Stimulated activated CD4-positive, alpha-beta T cell treated with anti-CD3 and anti-CD28 coated beads, Interleukin-4, amount 100 ng/mL, for 24 hours (primary cell): ENCODE data around the gene OBSL1.

Source experiments
- DNase-seq: peaks from one replicate; pipeline ENCODE4 v3.0.0-alpha.2; 2020

Gene OBSL1

GRCh38 chr2:219526320-219527075 lies 44.8 kb downstream of the OBSL1 start:
- no peak for DNase-seq

GRCh38 chr2:219525533-219526232 lies 45.7 kb downstream of the OBSL1 start:
- no peak for DNase-seq

- DNase-seq = no peak
Observed at GRCh38 chr2:219524817-219525216, 46.5 kb downstream of the OBSL1 start.

- DNase-seq = no peak
Observed at GRCh38 chr2:219523031-219523671, 48.2 kb downstream of the OBSL1 start.

- no peak for DNase-seq
Observed at GRCh38 chr2:219522111-219523030, 49.0 kb downstream of the OBSL1 start.

GRCh38 chr2:219521066-219521880 lies 50.1 kb downstream of the OBSL1 start:
- DNase-seq = no peak

GRCh38 chr2:219520079-219520478 lies 51.3 kb downstream of the OBSL1 start:
- no peak for DNase-seq

GRCh38 chr2:219519526-219519916 lies 51.8 kb downstream of the OBSL1 start:
- DNase-seq = no peak

GRCh38 chr2:219517954-219518778 lies 53.2 kb downstream of the OBSL1 start:
- no peak for DNase-seq

- DNase-seq = no peak
Observed at GRCh38 chr2:219516888-219517287, 54.5 kb downstream of the OBSL1 start.

- no peak for DNase-seq
Observed at GRCh38 chr2:219515874-219516629, 55.3 kb downstream of the OBSL1 start.

GRCh38 chr2:219514836-219515235 lies 56.5 kb downstream of the OBSL1 start:
- no peak for DNase-seq

GRCh38 chr2:219514196-219514761 lies 57.1 kb downstream of the OBSL1 start, which contains the start of gene ASIC4:
Gene ASIC4, plus strand, starts transcription at chr2:219514482. Its CDS starts 243 bp downstream, at chr2:219514725.
- DNase-seq = no peak

- DNase-seq = no peak
Observed at GRCh38 chr2:219513787-219514186, 57.6 kb downstream of the OBSL1 start.

- DNase-seq = no peak
Observed at GRCh38 chr2:219512524-219513216, 58.7 kb downstream of the OBSL1 start.

- DNase-seq = no peak
Observed at GRCh38 chr2:219511547-219512325, 59.6 kb downstream of the OBSL1 start.

GRCh38 chr2:219510512-219511135 lies 60.7 kb downstream of the OBSL1 start:
- DNase-seq = no peak
